IPS DF 19.7 (cell line): Measurements from ENCODE around the gene AMPH.

Experiments used
- DNase-seq: peaks from one replicate; pipeline ENCODE4 v3.0.0-alpha.2; 2013; ENCODE audit warnings: low read depth, low spot score

AMPH gene

GRCh38 chr7:38463277-38464225 lies 167.6 kb downstream of the AMPH start:
- no peak for DNase-seq

GRCh38 chr7:38462819-38463218 lies 168.4 kb downstream of the AMPH start:
- DNase-seq, result no peak

- no peak for DNase-seq
These were observed 169.3 kb downstream of the AMPH start for GRCh38 chr7:38461887-38462286.

- DNase-seq, result no peak
These were observed 177.3 kb downstream of the AMPH start for GRCh38 chr7:38453826-38454225.

GRCh38 chr7:38453168-38453567 lies 178.0 kb downstream of the AMPH start:
- no peak for DNase-seq

- DNase-seq, result no peak
These were observed 178.5 kb downstream of the AMPH start for GRCh38 chr7:38452681-38453108.

- DNase-seq, result no peak
These were observed 179.3 kb downstream of the AMPH start for GRCh38 chr7:38451840-38452239.

GRCh38 chr7:38448584-38449234 lies 182.5 kb downstream of the AMPH start:
- no peak for DNase-seq

- DNase-seq, result no peak
These were observed 183.1 kb downstream of the AMPH start for GRCh38 chr7:38448054-38448453.

GRCh38 chr7:38438970-38439369 lies 192.2 kb downstream of the AMPH start:
- no peak for DNase-seq

- no peak for DNase-seq
These were observed 198.5 kb downstream of the AMPH start for GRCh38 chr7:38432671-38433070.

- DNase-seq, result no peak
These were observed 199.1 kb downstream of the AMPH start for GRCh38 chr7:38432080-38432479.

GRCh38 chr7:38429057-38429456 lies 202.1 kb downstream of the AMPH start:
- no peak for DNase-seq

GRCh38 chr7:38428041-38428440 lies 203.1 kb downstream of the AMPH start:
- DNase-seq, result no peak

- DNase-seq, result no peak
These were observed 203.8 kb downstream of the AMPH start for GRCh38 chr7:38427279-38427955.

GRCh38 chr7:38425509-38425908 lies 205.7 kb downstream of the AMPH start:
- DNase-seq, result no peak

GRCh38 chr7:38424750-38425463 lies 206.3 kb downstream of the AMPH start:
- DNase-seq, result no peak

- no peak for DNase-seq
These were observed 217.4 kb downstream of the AMPH start for GRCh38 chr7:38413784-38414183.

GRCh38 chr7:38411404-38411803 lies 219.8 kb downstream of the AMPH start:
- DNase-seq, result no peak

GRCh38 chr7:38410056-38410455 lies 221.1 kb downstream of the AMPH start:
- no peak for DNase-seq

- no peak for DNase-seq
These were observed 221.6 kb downstream of the AMPH start for GRCh38 chr7:38409531-38409930.
